ENCODE results near the gene ASXL1.
A peak's percentile ranks its signal among the peaks of the same experiment; 100 is the strongest.
"Not testable (repeated sequence)": the region's sequence is repeated elsewhere in the genome, so short reads cannot be mapped to it uniquely, and the experiment has no call there.

Gene ASXL1

GRCh38 chr20:32336918-32337347 lies 21.2 kb upstream of the ASXL1 start:
- no peak for DNase-seq (ENCODE audit: low read depth in 2 of 3, low spot score in 2 of 3)

DNA sequence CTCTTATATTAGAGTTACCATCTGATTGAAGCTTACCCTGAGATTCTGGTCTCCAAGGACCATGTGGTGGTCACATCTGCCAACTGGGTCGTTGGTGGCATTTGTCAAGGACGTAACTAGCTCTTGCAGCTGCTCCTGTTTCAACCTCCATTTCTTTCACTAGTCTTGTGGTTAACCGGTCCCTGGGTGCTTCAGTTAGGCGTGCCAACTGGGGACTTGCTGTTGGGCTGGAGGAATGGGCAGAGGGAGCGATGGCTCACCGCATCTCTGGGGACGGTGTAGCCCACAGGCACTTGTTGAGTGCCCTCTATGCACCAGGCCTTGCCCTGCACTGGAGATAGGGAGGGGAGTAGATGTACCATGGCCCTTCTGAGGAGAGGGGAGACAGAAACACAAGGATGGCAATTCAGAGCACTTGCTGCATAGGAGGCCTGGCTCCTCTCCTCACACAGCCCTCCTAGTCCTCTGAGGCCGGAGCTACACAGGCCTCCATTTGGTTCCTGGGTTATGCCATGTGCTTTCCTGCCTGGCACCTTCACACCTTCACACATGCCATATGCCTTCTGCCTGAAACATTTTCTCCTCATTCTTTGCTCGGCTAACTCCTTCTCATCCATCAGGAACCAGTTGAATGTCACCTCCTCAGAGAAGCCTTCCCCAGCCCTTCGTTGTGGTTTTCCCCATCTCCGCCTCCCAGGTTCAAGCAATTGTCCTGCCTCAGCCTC lies 20.0 kb upstream of the ASXL1 start:
- DNase-seq (ENCODE audit: low read depth in 2 of 3, low spot score in 2 of 3) = no peak

DNA sequence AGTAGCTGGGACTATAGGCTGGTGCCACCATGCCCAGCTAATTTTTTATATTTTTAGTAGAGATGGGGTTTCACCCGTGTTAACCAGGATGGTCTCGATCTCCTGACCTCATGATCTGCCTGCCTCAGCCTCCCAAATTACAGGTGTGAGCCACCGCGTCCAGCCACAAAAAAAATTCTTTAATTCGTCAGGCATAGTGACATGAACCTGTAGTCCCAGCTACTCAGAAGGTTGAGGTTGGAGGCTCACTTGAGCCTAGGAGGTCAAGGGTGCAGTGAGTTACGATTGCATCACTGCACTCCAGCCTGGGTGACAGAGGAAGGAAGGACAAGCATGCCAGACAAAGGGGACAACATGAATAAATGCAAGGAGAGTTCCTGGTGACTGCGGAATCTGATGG lies 19.5 kb upstream of the ASXL1 start:
- DNase-seq (ENCODE audit: low read depth in 2 of 3, low spot score in 2 of 3) = no peak

- DNase-seq (ENCODE audit: low read depth in 2 of 3, low spot score in 2 of 3) = no peak
Measured at GRCh38 chr20:32339116-32339515, 19.0 kb upstream of the ASXL1 start.

DNA sequence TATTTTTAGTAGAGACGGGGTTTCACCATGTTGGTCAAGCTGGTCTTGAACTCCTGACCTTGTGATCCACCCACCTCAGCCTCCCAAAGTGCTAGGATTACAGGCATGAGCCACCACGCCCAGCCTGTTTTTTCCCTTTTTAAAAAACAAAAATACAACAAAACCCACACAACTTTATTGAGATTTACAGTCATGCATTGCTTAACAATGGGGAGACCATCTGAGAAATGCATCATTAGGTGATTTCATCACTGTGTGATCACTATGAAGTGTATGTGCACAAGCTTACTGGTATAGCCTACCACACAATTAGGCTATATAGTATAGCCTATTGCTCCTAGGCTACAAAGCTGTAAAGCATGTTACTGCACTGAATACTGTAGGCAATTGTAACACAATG lies 17.1 kb upstream of the ASXL1 start:
- DNase-seq (ENCODE audit: low read depth in 2 of 3, low spot score in 2 of 3) = not testable (repeated sequence)

DNA sequence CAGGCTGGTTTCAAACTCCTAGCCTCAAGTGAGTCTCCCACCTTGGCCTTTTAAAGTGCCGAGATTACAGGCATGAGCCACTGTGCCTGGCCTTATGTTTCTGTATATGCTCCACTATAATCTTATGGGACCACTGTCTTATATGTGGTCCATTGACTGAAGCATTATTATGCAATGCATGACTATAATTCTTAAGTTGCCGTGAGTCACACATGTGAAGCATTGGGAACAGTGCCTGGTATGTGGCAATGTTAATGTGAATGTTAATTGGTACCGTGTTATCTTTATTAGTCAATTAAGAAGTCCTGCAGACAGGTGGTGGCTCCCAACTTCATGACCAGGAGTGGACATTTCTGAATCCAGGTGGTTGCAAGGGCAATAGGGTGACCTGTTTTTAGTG lies 14.7 kb upstream of the ASXL1 start:
- no peak for DNase-seq (ENCODE audit: low read depth in 2 of 3, low spot score in 2 of 3)

GRCh38 chr20:32344835-32345506 lies 13.2 kb upstream of the ASXL1 start:
- DNase-seq (ENCODE audit: low read depth in 2 of 3, low spot score in 2 of 3) = no peak

- DNase-seq (ENCODE audit: low read depth in 2 of 3, low spot score in 2 of 3) = no peak
Measured at GRCh38 chr20:32348207-32348606, 9.9 kb upstream of the ASXL1 start.

DNA sequence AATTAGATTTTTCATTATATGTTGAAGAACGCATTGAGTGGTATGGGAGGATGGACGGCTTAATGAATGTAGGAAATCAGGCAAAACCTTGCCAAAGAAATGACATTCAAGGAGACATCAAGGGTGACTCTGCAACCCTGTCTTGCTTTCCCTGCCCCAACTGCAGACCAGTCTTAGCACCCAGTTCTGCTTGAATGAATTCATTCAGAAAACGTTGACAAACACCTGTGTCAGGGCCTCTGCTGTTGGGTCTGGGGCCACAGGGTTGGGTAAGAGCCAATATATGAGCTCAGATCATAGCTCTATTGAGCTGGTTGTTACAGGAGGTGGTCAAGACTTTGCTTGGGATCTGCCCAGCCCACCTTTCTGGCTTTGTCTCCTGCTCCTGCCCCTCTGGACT lies 7.7 kb upstream of the ASXL1 start:
- no peak for DNase-seq (ENCODE audit: low read depth in 2 of 3, low spot score in 2 of 3)

GRCh38 chr20:32352121-32352720 lies 5.9 kb upstream of the ASXL1 start:
- no peak for DNase-seq (ENCODE audit: low read depth in 2 of 3, low spot score in 2 of 3)

DNA sequence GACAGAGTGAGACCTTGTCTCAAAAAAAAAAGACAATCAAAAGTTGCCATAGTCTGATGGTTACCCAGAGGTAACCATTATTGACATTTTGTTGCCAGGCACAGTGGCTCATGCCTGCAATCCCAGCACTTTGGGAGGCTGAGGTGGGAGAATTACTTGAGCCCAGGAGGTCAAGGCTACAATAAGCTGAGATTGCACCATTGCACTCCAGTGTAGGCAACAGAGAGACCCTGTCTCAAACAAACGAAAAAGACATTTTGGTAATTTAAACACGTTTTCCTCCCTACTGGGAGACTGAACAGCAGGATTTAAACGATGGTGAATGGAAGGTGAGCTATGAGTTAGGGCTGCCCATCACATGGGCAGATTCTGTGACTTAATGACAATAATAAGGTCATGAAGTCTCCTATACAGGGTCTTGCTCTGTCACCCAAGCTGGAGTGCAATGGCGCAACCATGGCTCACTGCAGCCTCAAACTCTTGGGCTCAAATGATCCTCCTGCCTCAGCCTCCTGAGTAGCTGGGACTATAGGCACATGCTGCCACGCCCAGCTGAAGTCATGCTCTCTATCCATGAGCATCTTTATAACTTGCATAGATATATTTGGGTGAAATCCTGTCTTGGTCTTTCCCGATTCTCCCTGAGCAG lies 4.2 kb upstream of the ASXL1 start:
- DNase-seq (ENCODE audit: low read depth in 2 of 3, low spot score in 2 of 3) = no peak

DNA sequence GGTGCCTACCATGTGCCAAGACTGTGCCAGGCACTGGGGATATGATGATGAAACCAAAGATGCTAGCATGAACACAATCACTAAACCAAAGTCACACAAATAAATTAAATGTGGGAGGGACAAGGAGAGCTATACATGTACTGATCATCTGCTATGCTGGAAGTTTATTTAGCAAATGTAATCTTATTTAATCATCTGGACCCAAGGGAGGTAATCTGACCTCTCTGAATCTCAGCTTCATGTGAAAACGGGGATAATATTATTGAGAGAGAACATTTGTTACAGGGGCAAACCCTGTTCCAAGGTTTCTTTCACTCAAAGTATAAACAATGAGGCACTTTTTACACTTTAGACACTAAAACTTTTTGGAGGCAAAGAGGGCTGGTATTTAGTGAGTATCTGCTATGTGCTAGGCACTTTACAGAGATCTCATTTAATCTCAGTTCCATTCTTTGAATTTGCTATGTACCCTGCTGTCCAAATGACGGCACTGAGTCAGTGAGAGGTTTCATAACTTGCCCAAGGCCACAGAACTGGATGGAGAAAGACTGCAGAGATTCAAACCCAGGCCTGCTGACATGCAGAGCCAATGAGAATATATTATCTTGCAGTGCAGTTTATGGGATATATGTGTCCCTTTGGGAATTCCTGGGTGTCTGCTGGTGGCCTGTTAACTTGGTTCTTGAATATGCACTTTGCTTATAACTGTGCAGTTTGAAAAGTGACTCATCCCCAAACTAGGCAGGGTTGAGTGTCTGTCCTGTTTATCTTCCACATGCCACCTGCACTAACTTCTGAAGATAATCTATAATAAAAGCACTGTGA lies 3.3 kb upstream of the ASXL1 start:
- no peak for DNase-seq (ENCODE audit: low read depth in 2 of 3, low spot score in 2 of 3)

DNA sequence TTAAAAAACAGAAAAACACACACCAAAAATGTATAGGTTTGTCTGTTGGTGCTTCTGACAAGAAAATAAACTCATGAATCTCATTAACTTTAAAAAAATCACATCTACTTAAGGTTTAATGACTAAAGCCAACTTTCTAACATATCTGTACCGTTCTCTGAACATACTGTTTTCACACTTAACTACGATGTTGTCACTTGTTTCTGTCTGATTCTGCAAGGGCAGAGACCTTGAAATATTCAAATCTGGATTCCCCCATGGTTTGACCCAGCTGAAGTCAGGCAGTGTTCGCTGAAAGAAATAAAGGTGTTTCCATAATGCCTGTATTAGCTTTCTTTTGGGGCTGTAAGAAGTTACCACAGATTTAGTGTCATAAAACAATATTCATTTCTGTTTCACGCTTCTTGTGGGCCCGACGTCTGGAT lies 2.7 kb upstream of the ASXL1 start:
- DNase-seq (ENCODE audit: low read depth in 2 of 3, low spot score in 2 of 3) = no peak

- not testable (repeated sequence) for DNase-seq (ENCODE audit: low read depth in 2 of 3, low spot score in 2 of 3)
Measured at GRCh38 chr20:32355907-32356621, 2.1 kb upstream of the ASXL1 start.

GRCh38 chr20:32356622-32357374 lies 1.3 kb upstream of the ASXL1 start:
- no peak for DNase-seq (ENCODE audit: low read depth in 2 of 3, low spot score in 2 of 3)

GRCh38 chr20:32357375-32357868 lies 709 bp upstream of the ASXL1 start:
- no peak for DNase-seq (ENCODE audit: low read depth in 2 of 3, low spot score in 2 of 3)

DNA sequence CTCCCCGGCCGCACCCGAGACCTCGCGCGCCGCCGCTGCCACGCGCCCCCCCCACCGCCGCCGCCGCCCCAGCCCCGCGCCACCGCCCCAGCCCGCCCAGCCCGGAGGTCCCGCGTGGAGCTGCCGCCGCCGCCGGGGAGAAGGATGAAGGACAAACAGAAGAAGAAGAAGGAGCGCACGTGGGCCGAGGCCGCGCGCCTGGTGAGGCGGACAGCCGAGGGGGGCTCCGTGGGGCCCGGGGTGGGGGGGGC lies 426 bp downstream of the ASXL1 start:
- DNase-seq (ENCODE audit: low read depth in 2 of 3, low spot score in 2 of 3) = peak in 2 of 3 experiments; percentile 34 to 63

- DNase-seq (ENCODE audit: low read depth in 2 of 3, low spot score in 2 of 3) = peak in 2 of 3 experiments; percentile 55 to 63
Measured at GRCh38 chr20:32358883-32359632, 927 bp downstream of the ASXL1 start.

Data from activated CD8-positive, alpha-beta memory T cell treated with anti-CD3 and anti-CD28 coated beads for 48 hours (primary cell).